Measurements from ENCODE around the gene STAC.
"Not testable (repeated sequence)": the region's sequence is repeated elsewhere in the genome, so short reads cannot be mapped to it uniquely, and the experiment has no call there.

GRCh38 chr3:36453213-36453612 is 72.9 kb downstream of the STAC start:
- TF ChIP-seq, protein P1, sequence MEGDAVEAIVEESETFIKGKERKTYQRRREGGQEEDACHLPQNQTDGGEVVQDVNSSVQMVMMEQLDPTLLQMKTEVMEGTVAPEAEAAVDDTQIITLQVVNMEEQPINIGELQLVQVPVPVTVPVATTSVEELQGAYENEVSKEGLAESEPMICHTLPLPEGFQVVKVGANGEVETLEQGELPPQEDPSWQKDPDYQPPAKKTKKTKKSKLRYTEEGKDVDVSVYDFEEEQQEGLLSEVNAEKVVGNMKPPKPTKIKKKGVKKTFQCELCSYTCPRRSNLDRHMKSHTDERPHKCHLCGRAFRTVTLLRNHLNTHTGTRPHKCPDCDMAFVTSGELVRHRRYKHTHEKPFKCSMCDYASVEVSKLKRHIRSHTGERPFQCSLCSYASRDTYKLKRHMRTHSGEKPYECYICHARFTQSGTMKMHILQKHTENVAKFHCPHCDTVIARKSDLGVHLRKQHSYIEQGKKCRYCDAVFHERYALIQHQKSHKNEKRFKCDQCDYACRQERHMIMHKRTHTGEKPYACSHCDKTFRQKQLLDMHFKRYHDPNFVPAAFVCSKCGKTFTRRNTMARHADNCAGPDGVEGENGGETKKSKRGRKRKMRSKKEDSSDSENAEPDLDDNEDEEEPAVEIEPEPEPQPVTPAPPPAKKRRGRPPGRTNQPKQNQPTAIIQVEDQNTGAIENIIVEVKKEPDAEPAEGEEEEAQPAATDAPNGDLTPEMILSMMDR (IDR thresholded peaks at IDR 0.05; ENCODE audit: insufficient read depth, low read depth, low read length) = not testable (repeated sequence)
- not testable (repeated sequence) for TF ChIP-seq EZH2 (IDR thresholded peaks at IDR 0.05; ENCODE audit: insufficient read depth, low read length)
